K562 (cell line): ENCODE data around the gene NINJ1. TPM values are rescaled to one million over a fixed set of nuclear protein-coding genes. Genes with fewer than 3 reads are reported as not detected.

Source experiments
- ATAC-seq: fragments of 200-7000 bp; cut with Tn5 transposase; 3 replicates; pipeline ENCODE4 v1.9.1; 2020; ENCODE audit warnings: moderate library complexity
- BruUV-seq: library from RNA; stranded (reverse); fragments of 400-500 nt; replicated peaks from 2 replicates; lab custom pipeline; 2021; lab: Mats Ljungman, UMichigan
- CTCF ChIA-PET: fragments of 300-600 bp; formaldehyde crosslinking; extraction: SDS; loops from one replicate; lab custom pipeline; 2021; ENCODE audit warnings: low intra/inter-chr PET ratio; lab: Yijun Ruan, JAX
- POLR2A ChIA-PET: fragments of 300-600, 350-650 bp; sonication (Branson Sonifier 250); formaldehyde crosslinking; extraction: SDS; loops from one replicate; lab custom pipeline; 2021; ENCODE audit warnings: antibody characterized with exemption, inconsistent platforms; lab: Yijun Ruan, JAX
- DNase-seq, 4 experiments: peaks; one replicate each; pipeline versions ENCODE4 v3.0.0 to v3.0.0-alpha.2; 2011 to 2018; ENCODE audit warnings: low spot score in 3 of 4, mixed read lengths in 3 of 4; ENCODE audit errors: extremely low read depth in 1 of 4
- FAIRE-seq: peaks from 2 replicates; lab custom pipeline; 2011; peaks lifted over from hg19 to GRCh38; lab: Jason Lieb, UNC
- H2AFZ ChIP-seq: 2 replicates; pipeline ENCODE4 v1.6.0; 2011; ENCODE audit warnings: low read depth, low read length, control low read depth, inconsistent platforms
- H3K27ac ChIP-seq: fragments of 200-600 bp; 3 replicates; pipeline ENCODE4 v1.8.0; 2011; ENCODE audit warnings: low read depth, mild to moderate bottlenecking, control low read depth, inconsistent platforms, low read length, moderate library complexity, mixed read lengths; ENCODE audit errors: extremely low read depth
- H3K27me3 ChIP-seq, 2 experiments: fragments of 300-600 bp in 1 of 2; 2 replicates in 1 of 2; 3 replicates in 1 of 2; pipeline versions ENCODE4 v1.6.0 to v1.8.0; 2011; ENCODE audit warnings: inconsistent platforms in 2 of 2, low read length in 2 of 2, mild to moderate bottlenecking in 1 of 2, mixed read lengths in 1 of 2, moderate library complexity in 1 of 2; ENCODE audit not compliant: control insufficient read depth in 2 of 2, insufficient read depth in 2 of 2
- H3K36me3 ChIP-seq: fragments of 300-600 bp; 3 replicates; pipeline ENCODE4 v1.8.0; 2011; ENCODE audit warnings: mild to moderate bottlenecking, low read length, inconsistent platforms; ENCODE audit not compliant: control insufficient read depth, insufficient read depth
- H3K4me1 ChIP-seq, 2 experiments: fragments of 200-600 bp in 1 of 2; replicated peaks in 1 of 2; 2 replicates in 1 of 2; 3 replicates in 1 of 2; pipeline versions ENCODE4 v1.5.1 to v1.8.0; 2011; ENCODE audit warnings: inconsistent platforms in 2 of 2, low read length in 2 of 2, mild to moderate bottlenecking in 1 of 2, mixed read lengths in 1 of 2, moderate library complexity in 1 of 2; ENCODE audit not compliant: control insufficient read depth in 2 of 2, insufficient read depth in 2 of 2
- H3K4me2 ChIP-seq: 2 replicates; pipeline ENCODE4 v1.6.1; 2011; ENCODE audit warnings: low read length, control low read depth, inconsistent platforms, mixed read lengths; ENCODE audit not compliant: insufficient read depth
- H3K4me3 ChIP-seq: fragments of 200-600 bp; sonication (generic), shearing (Covaris generic); 2 replicates; pipeline ENCODE4 v1.5.1; 2016; ENCODE audit warnings: control low read depth, inconsistent platforms
- H3K79me2 ChIP-seq: fragments of 200-600 bp; 3 replicates; pipeline ENCODE4 v1.8.0; 2011; ENCODE audit warnings: low read length, inconsistent platforms; ENCODE audit not compliant: control insufficient read depth, insufficient read depth
- H3K9ac ChIP-seq, 2 experiments: 2 replicates each; pipeline versions ENCODE4 v1.6.0 to v1.6.1; 2011; ENCODE audit warnings: low read depth in 2 of 2, low read length in 2 of 2, control low read depth in 1 of 2, inconsistent platforms in 1 of 2, mild to moderate bottlenecking in 1 of 2, mixed read lengths in 1 of 2; ENCODE audit not compliant: insufficient read depth in 1 of 2
- H3K9me1 ChIP-seq: one replicate; pipeline ENCODE4 v1.6.0; 2011; ENCODE audit warnings: inconsistent platforms, mild to moderate bottlenecking, low read length, moderate library complexity; ENCODE audit not compliant: control insufficient read depth, insufficient read depth
- H3K9me3 ChIP-seq: replicated peaks from 2 replicates; pipeline ENCODE4 v1.5.1; 2011; ENCODE audit warnings: low read depth, low read length, inconsistent platforms; ENCODE audit not compliant: control insufficient read depth, insufficient read depth
- H4K20me1 ChIP-seq: replicated peaks from 2 replicates; pipeline ENCODE4 v1.6.1; 2011; ENCODE audit warnings: low read length, inconsistent platforms, mixed read lengths; ENCODE audit not compliant: control insufficient read depth, insufficient read depth
- IRF2 ChIP-seq: sonication (generic); formaldehyde crosslinking; IDR thresholded peaks from 2 replicates; pipeline ENCODE4 v1.8.1; 2022; ENCODE audit warnings: mild to moderate bottlenecking, missing genetic modification reagents
- MAFG ChIP-seq: fragments of 450-650 bp; conservative IDR thresholded peaks from 2 replicates; pipeline ENCODE4 v1.6.1; 2016; ENCODE audit warnings: missing genetic modification characterization, missing compliant biosample characterization
- ZNF175 ChIP-seq: fragments of 200-800 bp; sonication (Bioruptor generic); IDR thresholded peaks from 2 replicates; pipeline ENCODE4 v1.6.1; 2016; ENCODE audit warnings: low read depth, mild to moderate bottlenecking, missing genetic modification characterization, missing compliant biosample characterization
- ZNF24 ChIP-seq: fragments of 450-650 bp; IDR thresholded peaks from 2 replicates; pipeline ENCODE4 v1.6.1; 2016
- ZNF696 ChIP-seq: fragments of 250-450 bp; sonication (Bioruptor Pico); conservative IDR thresholded peaks from 2 replicates; pipeline ENCODE4 v1.4.0; 2020; ENCODE audit warnings: mild to moderate bottlenecking, moderate library complexity
- WGBS: fragments of 100-300 bp; shearing (Covaris generic); methylation state at CpG from one replicate; pipeline ENCODE4 v1.1.6; 2016; ENCODE audit warnings: low coverage, mixed read lengths; ENCODE audit not compliant: insufficient coverage; ENCODE audit errors: missing lambda C conversion rate; 5-methylcytosine and 5-hydroxymethylcytosine counted together
- in situ Hi-C: fragments of 300-500 bp; cut with MboI; formaldehyde crosslinking; loops from 4 replicates; pipeline ENCODE4 v1.15.0; 2018; ENCODE audit warnings: inconsistent platforms, mixed read lengths
- intact Hi-C: fragments of 100-400 bp; cut with micrococcal nuclease; formaldehyde crosslinking; loops from 2 replicates; pipeline ENCODE4 v1.14.2; 2022
- polyA plus RNA-seq, 8 experiments: library from polyadenylated mRNA; depleted of rRNA in 4 of 8; stranded (reverse) in 5 of 8; unstranded in 3 of 8; fragments of >200 nt; fragmentation: Nextera tagmentation in 2 of 8; fragmentation: Illumina TruSeq in 1 of 8; extraction: Ambion mirVana in 2 of 8; extraction: Trizol in 1 of 8; gene quantifications; 2 replicates each; pipeline versions ENCODE4 v1.2.1 to v1.2.3, GENCODE V29; 2011 to 2014; ENCODE audit warnings: inconsistent platforms in 1 of 8, missing spikeins in 1 of 8
- total RNA-seq, 7 experiments: library from RNA; depleted of rRNA in 6 of 7; stranded (reverse); fragments of >200 nt in 6 of 7; fragmentation: Illumina TruSeq in 2 of 7; extraction: Trizol in 2 of 7; gene quantifications; 2 replicates each; pipeline versions ENCODE4 v1.2.1 to v1.2.3, GENCODE V29; 2011 to 2021; ENCODE audit warnings: low replicate concordance in 1 of 7

Gene NINJ1
- total and polyA plus RNA-seq, 9 of the 15 experiments (the other 6 are each of a cell fraction or from before 2014, with no cell fraction given): 0.13 to 8.4 (median 4.9) TPM

DNA sequence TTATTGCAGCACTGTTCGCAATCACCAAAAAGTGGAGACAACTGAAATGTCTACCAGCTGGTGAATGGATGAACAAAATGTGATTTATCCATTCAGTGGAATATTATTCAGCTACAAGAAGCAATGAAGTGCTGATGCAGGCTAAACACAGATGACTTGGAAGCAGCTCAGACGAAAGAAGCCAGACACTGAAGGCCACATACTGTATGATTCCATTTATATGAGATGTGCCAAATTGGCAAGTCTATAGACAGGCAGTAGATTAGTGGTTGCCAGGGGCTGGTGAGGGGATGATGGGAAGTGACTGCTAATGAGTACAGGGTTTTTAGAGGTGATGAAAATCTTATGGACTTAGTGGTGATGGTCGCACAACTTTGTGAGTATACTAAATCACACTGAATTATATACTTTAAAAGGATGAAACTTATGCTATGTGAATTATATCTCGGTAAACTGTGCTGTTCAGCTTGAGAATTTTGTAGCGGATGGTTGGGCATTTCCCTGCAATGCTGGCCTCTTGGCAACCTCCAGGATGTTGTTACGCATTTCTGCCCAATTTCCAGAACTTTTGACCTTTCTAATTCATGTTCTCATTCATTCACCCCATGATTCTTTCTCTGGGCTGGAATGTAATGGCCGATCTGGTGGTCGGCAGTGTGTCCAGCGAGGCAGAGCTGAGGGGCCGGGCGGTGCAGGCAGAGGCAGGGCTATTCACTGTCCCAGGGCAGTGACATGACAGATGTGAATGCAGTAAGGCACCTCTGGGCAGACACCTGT is 27.9 kb upstream of the NINJ1 start:
- Histone ChIP-seq H2AFZ (no peak overlapping the region), H3K9me3 (no peaks in the 10 kb centered on the region), H3K4me1 (peaks cover 0 to 6% of the 10 kb centered on the region in 2 experiments; a peak in 3 of 5 replicates), H3K27ac (no peak overlapping the region), H3K9ac (no peak overlapping the region), H3K9me1 (no peaks in the 10 kb centered on the region), H3K4me2 (no peak overlapping the region), H3K36me3 (no peaks in the 10 kb centered on the region), H3K79me2 (no peaks in the 10 kb centered on the region), H4K20me1 (peaks cover 5% of the 10 kb centered on the region; the same call in 1 of the 2 replicates), H3K4me3 (no peak overlapping the region), H3K27me3 (peaks cover 19 to 39% of the 10 kb centered on the region in 2 experiments)
- ATAC-seq (no peak), FAIRE-seq (no peak), DNase-seq (no peak)
- in situ Hi-C loops: loop anchor here (5.0 kb wide), 1 partner anchor 140 kb away; no protein-coding TSS in a partner anchor
- POLR2A ChIA-PET: interaction anchor here (0.6 to 1.3 kb wide), 3 partner anchors 10 to 120 kb away, joined by 3 read pairs; no protein-coding TSS in a partner anchor
- CTCF ChIA-PET: no interaction called here
- TF ChIP-seq IRF2 (CRISPR knock-in tag) (no peak), ZNF175 (no peak), ZNF696 (CRISPR knock-in tag) (no peak), ZNF24 (no peak), MAFG (tag) (no peak)
- BruUV-seq: no TSS peak
- intact Hi-C loops: loop anchor here (2.0 to 10.0 kb wide), 2 partner anchors 53 to 403 kb away; no protein-coding TSS in a partner anchor
- 3% methylated on average over 11 of the region's 11 CpGs for WGBS
